CD14-positive monocyte (primary cell): ENCODE measurements around the gene COL25A1. TPM values are rescaled to one million over a fixed set of nuclear protein-coding genes. Genes with fewer than 3 reads are reported as not detected.

Experiments used
- DNase-seq, 3 donors: peaks; one replicate each; pipeline ENCODE4 v3.0.0-alpha.2; 2011 to 2022
- H2AFZ ChIP-seq: 2 replicates; pipeline ENCODE4 v1.6.0; 2012; ENCODE audit warnings: mild to moderate bottlenecking, low read depth, low read length, inconsistent platforms; ENCODE audit not compliant: insufficient read depth, poor library complexity, severe bottlenecking
- H3K27ac ChIP-seq, 2 donors: 1 replicate in 1 of 2; 2 replicates in 1 of 2; pipeline ENCODE4 v1.5.1; 2012 to 2013; ENCODE audit warnings: low read length in 2 of 2, control low read depth in 1 of 2, inconsistent platforms in 1 of 2, low read depth in 1 of 2, mild to moderate bottlenecking in 1 of 2
- H3K27me3 ChIP-seq, 2 donors: one replicate each; pipeline versions ENCODE4 v1.6.0 to v1.6.1; 2011 to 2013; ENCODE audit warnings: low read length in 2 of 2; ENCODE audit not compliant: control insufficient read depth in 2 of 2, insufficient read depth in 2 of 2
- H3K36me3 ChIP-seq, 2 donors: replicated peaks in 1 of 2; 1 replicate in 1 of 2; 2 replicates in 1 of 2; pipeline versions ENCODE4 v1.5.1 to v1.6.1; 2012 to 2013; ENCODE audit warnings: low read length in 2 of 2, control low read depth in 1 of 2, inconsistent platforms in 1 of 2, mild to moderate bottlenecking in 1 of 2; ENCODE audit not compliant: insufficient read depth in 2 of 2, control insufficient read depth in 1 of 2
- H3K4me1 ChIP-seq, 2 donors: 1 replicate in 1 of 2; 2 replicates in 1 of 2; pipeline versions ENCODE4 v1.5.1 to v1.6.1; 2012 to 2013; ENCODE audit warnings: low read length in 2 of 2, control low read depth in 1 of 2, inconsistent platforms in 1 of 2, mild to moderate bottlenecking in 1 of 2, moderate library complexity in 1 of 2; ENCODE audit not compliant: insufficient read depth in 2 of 2, control insufficient read depth in 1 of 2
- H3K4me2 ChIP-seq: replicated peaks from 2 replicates; pipeline ENCODE3; 2012; ENCODE audit warnings: low read length, moderate library complexity, mild to moderate bottlenecking; ENCODE audit not compliant: poor library complexity, severe bottlenecking; ENCODE audit errors: extremely low read depth
- H3K4me3 ChIP-seq, 3 experiments: fragments of 200-600 bp in 1 of 3; sonication (generic) in 1 of 3; replicated peaks in 1 of 3; 1 replicate in 2 of 3; 2 replicates in 1 of 3; pipeline ENCODE4 v1.5.1; 2011 to 2013; ENCODE audit warnings: low read length in 3 of 3, mild to moderate bottlenecking in 3 of 3, control low read depth in 2 of 3, low read depth in 2 of 3, inconsistent platforms in 1 of 3, moderate library complexity in 1 of 3
- H3K79me2 ChIP-seq: 2 replicates; pipeline ENCODE4 v1.6.0; 2012; ENCODE audit warnings: mild to moderate bottlenecking, control low read depth, inconsistent platforms, low read length, moderate library complexity; ENCODE audit not compliant: insufficient read depth
- H3K9ac ChIP-seq: 2 replicates; pipeline ENCODE4 v1.6.0; 2017; ENCODE audit warnings: low read length, mild to moderate bottlenecking; ENCODE audit not compliant: insufficient read depth, poor library complexity, severe bottlenecking
- H3K9me3 ChIP-seq, 2 donors: replicated peaks in 1 of 2; 1 replicate in 1 of 2; 2 replicates in 1 of 2; pipeline versions ENCODE4 v1.5.1 to v1.6.1; 2012 to 2013; ENCODE audit warnings: low read length in 2 of 2, control low read depth in 1 of 2; ENCODE audit not compliant: control insufficient read depth in 1 of 2, insufficient read depth in 1 of 2
- H4K20me1 ChIP-seq: 2 replicates; pipeline ENCODE4 v1.6.0; 2012; ENCODE audit warnings: mild to moderate bottlenecking, low read length, control low read depth, moderate library complexity; ENCODE audit not compliant: insufficient read depth
- H3K27ac Mint-ChIP-seq, 7 donors: one replicate each; pipeline ENCODE4 v1.8.0; 2020; ENCODE audit warnings: mild to moderate bottlenecking in 7 of 7, mixed read lengths in 7 of 7, moderate library complexity in 6 of 7, inconsistent platforms in 2 of 7
- H3K27me3 Mint-ChIP-seq, 3 donors: one replicate each; pipeline ENCODE4 v1.8.0; 2021 to 2022; ENCODE audit warnings: low read depth in 3 of 3, mild to moderate bottlenecking in 3 of 3, mixed read lengths in 3 of 3, moderate library complexity in 3 of 3, inconsistent platforms in 1 of 3
- H3K36me3 Mint-ChIP-seq, 2 donors: one replicate each; pipeline ENCODE4 v1.8.0; 2020; ENCODE audit warnings: mixed read lengths in 2 of 2, inconsistent platforms in 1 of 2, mild to moderate bottlenecking in 1 of 2
- H3K4me1 Mint-ChIP-seq: one replicate; pipeline ENCODE4 v1.8.0; 2020; ENCODE audit warnings: mild to moderate bottlenecking, mixed read lengths
- H3K4me3 Mint-ChIP-seq, 2 donors: one replicate each; pipeline ENCODE4 v1.8.0; 2020; ENCODE audit warnings: mild to moderate bottlenecking in 2 of 2, mixed read lengths in 2 of 2, moderate library complexity in 1 of 2
- H3K9me3 Mint-ChIP-seq, 7 donors: one replicate each; pipeline ENCODE4 v1.8.0; 2020 to 2022; ENCODE audit warnings: mixed read lengths in 7 of 7, mild to moderate bottlenecking in 6 of 7, moderate library complexity in 6 of 7, inconsistent platforms in 2 of 7
- CTCF ChIP-seq: fragments of 200-600 bp; IDR thresholded peaks from one replicate; pipeline ENCODE4 v1.8.0; 2022; ENCODE audit warnings: antibody characterized with exemption, mild to moderate bottlenecking
- WGBS: methylation state at CpG from one replicate; pipeline ENCODE4 v1.1.5; 2013; ENCODE audit warnings: missing lambda C conversion rate; ENCODE audit not compliant: insufficient coverage; 5-methylcytosine and 5-hydroxymethylcytosine counted together
- intact Hi-C, 2 donors: fragments of 100-400 bp; cut with micrococcal nuclease; formaldehyde crosslinking; loops; one replicate each; pipeline versions ENCODE4 v1.15.0 to v1.15.1; 2023
- polyA plus RNA-seq, 3 donors: library from polyadenylated mRNA; depleted of rRNA in 1 of 3; unstranded in 2 of 3; stranded (reverse) in 1 of 3; fragments of 300-500 nt in 2 of 3; fragments of >200 nt in 1 of 3; fragmentation: Illumina TruSeq in 2 of 3; gene quantifications; 1 replicate in 2 of 3; 2 replicates in 1 of 3; pipeline ENCODE4 v1.2.3, GENCODE V29; 2012 to 2021

COL25A1 gene
- polyA plus RNA-seq, 3 donors, result not detected

GRCh38 chr4:108829966-108830492 is 472.4 kb downstream of the COL25A1 start:
- Histone ChIP-seq H2AFZ (no peak overlapping the region), H3K9ac (no peak overlapping the region), H3K36me3 (no peaks in the 10 kb centered on the region), H3K9me3 (no peaks in the 10 kb centered on the region), H3K4me1 (no peaks in the 10 kb centered on the region), H4K20me1 (no peaks in the 10 kb centered on the region), H3K27me3 (peaks cover 0 to 5% of the 10 kb centered on the region in 2 donors), H3K79me2 (no peaks in the 10 kb centered on the region), H3K4me3 (no peak overlapping the region), H3K4me2 (no peak overlapping the region), H3K27ac (no peak overlapping the region)
- no CpG with 5 or more reads among the region's 4 CpGs for WGBS
- H3K36me3 Mint-ChIP-seq, result no peaks in the 10 kb centered on the region
- intact Hi-C loops, result no loop called here
- H3K4me3 Mint-ChIP-seq, result no peak overlapping the region
- no peaks in the 10 kb centered on the region for H3K9me3 Mint-ChIP-seq
- no peak for DNase-seq
- H3K4me1 Mint-ChIP-seq, result no peaks in the 10 kb centered on the region
- H3K27ac Mint-ChIP-seq, result no peak overlapping the region
- peaks cover 2 to 13% (median 7%) of the 10 kb centered on the region in 3 donors for H3K27me3 Mint-ChIP-seq
- no peak for TF ChIP-seq CTCF

- H3K9ac ChIP-seq, result no peak overlapping the region
- Mint-ChIP-seq H3K27me3 (peaks cover 2 to 12% (median 7%) of the 10 kb centered on the region in 3 donors), H3K4me3 (no peak overlapping the region), H3K27ac (no peak overlapping the region), H3K36me3 (no peaks in the 10 kb centered on the region), H3K4me1 (no peaks in the 10 kb centered on the region), H3K9me3 (no peaks in the 10 kb centered on the region)
- no peaks in the 10 kb centered on the region for H3K9me3 ChIP-seq
- no peaks in the 10 kb centered on the region for H3K79me2 ChIP-seq
- no peak overlapping the region for H2AFZ ChIP-seq
- no peak overlapping the region for H3K27ac ChIP-seq
- intact Hi-C loops, result no loop called here
- no peak for DNase-seq
- TF ChIP-seq CTCF, result no peak
- H4K20me1 ChIP-seq, result no peaks in the 10 kb centered on the region
- no peaks in the 10 kb centered on the region for H3K36me3 ChIP-seq
- no peak overlapping the region for H3K4me2 ChIP-seq
- no peak overlapping the region for H3K4me3 ChIP-seq
- no peaks in the 10 kb centered on the region for H3K4me1 ChIP-seq
- WGBS, result 58% methylated on average over 2 of the region's 3 CpGs
- H3K27me3 ChIP-seq, result peaks cover 0 to 5% of the 10 kb centered on the region in 2 donors
Observed at GRCh38 chr4:108828620-108829019, 473.8 kb downstream of the COL25A1 start.
